CD4-positive, alpha-beta T cell treated with Interleukin-17A for 4 hours (primary cell): Measurements from ENCODE around the gene ZBTB1.
"Not testable (repeated sequence)": the region's sequence is repeated elsewhere in the genome, so short reads cannot be mapped to it uniquely, and the experiment has no call there.

Experiments
- DNase-seq: peaks from one replicate; pipeline ENCODE4 v3.0.0-alpha.2; 2020; ENCODE audit warnings: mixed read lengths

ZBTB1 gene

GRCh38 chr14:64501411-64502171 lies 3.0 kb upstream of the ZBTB1 start:
- DNase-seq: peak; percentile 14

GRCh38 chr14:64502456-64502855 lies 2.1 kb upstream of the ZBTB1 start:
- peak; percentile 30 for DNase-seq

- peak; percentile 45 for DNase-seq
These were observed 1.6 kb upstream of the ZBTB1 start for GRCh38 chr14:64502887-64503433.

GRCh38 chr14:64503434-64504309 lies 898 bp upstream of the ZBTB1 start, which contains the start of gene ZBTB25:
Gene ZBTB25 (minus strand): TSS chr14:64503838. CDS start chr14:64490533, 13,305 bp downstream.
- DNase-seq: peak; percentile 94

GRCh38 chr14:64504897-64505794 lies 576 bp downstream of the ZBTB1 start:
- peak; percentile 86 for DNase-seq

- no peak for DNase-seq
These were observed 2.2 kb downstream of the ZBTB1 start for GRCh38 chr14:64506721-64507120.

- DNase-seq: peak; percentile 57
These were observed 3.0 kb downstream of the ZBTB1 start for GRCh38 chr14:64507376-64508156.

GRCh38 chr14:64508215-64508776 lies 3.7 kb downstream of the ZBTB1 start:
- no peak for DNase-seq

- DNase-seq: no peak
These were observed 4.5 kb downstream of the ZBTB1 start for GRCh38 chr14:64509036-64509435.

GRCh38 chr14:64510825-64511671 lies 6.5 kb downstream of the ZBTB1 start:
- peak; percentile 78 for DNase-seq

- no peak for DNase-seq
These were observed 8.7 kb downstream of the ZBTB1 start for GRCh38 chr14:64513271-64513670.

GRCh38 chr14:64515053-64515452 lies 10.5 kb downstream of the ZBTB1 start:
- DNase-seq: no peak

- no peak for DNase-seq
These were observed 12.4 kb downstream of the ZBTB1 start for GRCh38 chr14:64516969-64517368.

- DNase-seq: not testable (repeated sequence)
These were observed 13.1 kb downstream of the ZBTB1 start for GRCh38 chr14:64517667-64518066.

GRCh38 chr14:64518229-64518628 lies 13.7 kb downstream of the ZBTB1 start:
- DNase-seq: no peak

GRCh38 chr14:64520699-64521098 lies 16.1 kb downstream of the ZBTB1 start:
- DNase-seq: no peak

GRCh38 chr14:64522591-64523355 lies 18.2 kb downstream of the ZBTB1 start:
- no peak for DNase-seq

GRCh38 chr14:64525354-64525753 lies 20.8 kb downstream of the ZBTB1 start:
- no peak for DNase-seq

GRCh38 chr14:64531567-64531966 lies 27.0 kb downstream of the ZBTB1 start:
- no peak for DNase-seq
